22Rv1 (cell line): Measurements from ENCODE around the gene RBMS1.

ENCODE experiments used
- ZFX ChIP-seq: fragments of 450-650 bp; IDR thresholded peaks from 2 replicates; pipeline ENCODE4 v1.6.1; 2017; ENCODE audit warnings: antibody characterized with exemption, borderline replicate concordance
- TF ChIP-seq, protein P1 (sequence below): fragments of 450-650 bp; IDR thresholded peaks from 2 replicates; pipeline ENCODE4 v1.5.1; 2017; ENCODE audit warnings: mild to moderate bottlenecking

DNA sequence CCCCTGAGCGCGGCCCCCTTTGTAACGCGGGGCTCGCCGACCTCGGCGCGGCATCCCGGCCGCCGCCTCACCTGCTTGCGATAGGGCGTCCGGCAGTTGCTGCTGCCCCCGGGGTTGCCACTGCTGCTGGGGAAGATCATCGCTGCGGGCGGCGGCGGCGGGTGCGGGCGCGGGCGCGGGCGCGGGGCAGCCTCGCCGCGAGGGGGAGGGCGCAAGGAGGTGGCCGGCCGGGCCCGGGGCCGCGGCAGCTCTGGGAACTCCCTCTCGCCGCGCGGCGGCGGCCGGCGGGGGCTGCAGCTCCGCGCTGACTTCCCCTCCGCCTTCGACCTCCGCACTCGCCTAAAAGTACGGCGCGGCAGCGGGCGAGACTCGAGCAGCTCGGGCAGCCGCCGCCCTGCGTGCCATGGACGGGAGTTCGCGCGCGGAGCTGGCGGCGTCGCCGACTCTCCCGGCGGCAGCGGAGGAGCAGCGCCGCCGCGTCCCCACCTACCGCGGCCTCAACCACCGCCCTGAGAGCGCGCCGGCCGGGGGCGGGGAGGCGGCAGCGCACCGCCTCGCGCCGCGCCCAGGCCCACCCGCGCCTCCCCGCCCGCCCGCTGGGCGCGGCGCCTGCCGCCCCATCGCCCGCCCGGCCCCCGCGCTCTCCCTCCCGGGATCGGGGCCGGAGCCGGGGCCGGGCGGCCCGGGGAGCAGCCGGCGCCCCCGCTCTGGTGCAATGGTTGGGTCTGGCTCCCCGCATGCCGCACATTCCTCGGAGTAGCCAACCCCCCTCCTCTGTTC, 86.0 kb downstream of the RBMS1 start:
- TF ChIP-seq, protein P1, sequence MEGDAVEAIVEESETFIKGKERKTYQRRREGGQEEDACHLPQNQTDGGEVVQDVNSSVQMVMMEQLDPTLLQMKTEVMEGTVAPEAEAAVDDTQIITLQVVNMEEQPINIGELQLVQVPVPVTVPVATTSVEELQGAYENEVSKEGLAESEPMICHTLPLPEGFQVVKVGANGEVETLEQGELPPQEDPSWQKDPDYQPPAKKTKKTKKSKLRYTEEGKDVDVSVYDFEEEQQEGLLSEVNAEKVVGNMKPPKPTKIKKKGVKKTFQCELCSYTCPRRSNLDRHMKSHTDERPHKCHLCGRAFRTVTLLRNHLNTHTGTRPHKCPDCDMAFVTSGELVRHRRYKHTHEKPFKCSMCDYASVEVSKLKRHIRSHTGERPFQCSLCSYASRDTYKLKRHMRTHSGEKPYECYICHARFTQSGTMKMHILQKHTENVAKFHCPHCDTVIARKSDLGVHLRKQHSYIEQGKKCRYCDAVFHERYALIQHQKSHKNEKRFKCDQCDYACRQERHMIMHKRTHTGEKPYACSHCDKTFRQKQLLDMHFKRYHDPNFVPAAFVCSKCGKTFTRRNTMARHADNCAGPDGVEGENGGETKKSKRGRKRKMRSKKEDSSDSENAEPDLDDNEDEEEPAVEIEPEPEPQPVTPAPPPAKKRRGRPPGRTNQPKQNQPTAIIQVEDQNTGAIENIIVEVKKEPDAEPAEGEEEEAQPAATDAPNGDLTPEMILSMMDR: no peak
- TF ChIP-seq ZFX: no peak
